ENCODE measurements around the gene IL17RC.

GRCh38 chr3:9875448-9875847 lies 41.5 kb upstream of the IL17RC start:
- no peak for TF ChIP-seq CTCF (conservative IDR thresholded peaks at IDR 0.05)
- TF ChIP-seq EZH2 (IDR thresholded peaks at IDR 0.05; ENCODE audit: low read depth): no peak

Data from PC-9 (cell line).